GM18511 (cell line): Measurements from ENCODE around the gene LRP1.

Source experiments
- ATAC-seq: cut with Tn5 transposase; IDR thresholded peaks from one replicate; pipeline ENCODE4 v1.9.1; 2021; ENCODE audit warnings: mild to moderate bottlenecking, moderate library complexity; ENCODE audit not compliant: unreplicated experiment

LRP1 gene

DNA sequence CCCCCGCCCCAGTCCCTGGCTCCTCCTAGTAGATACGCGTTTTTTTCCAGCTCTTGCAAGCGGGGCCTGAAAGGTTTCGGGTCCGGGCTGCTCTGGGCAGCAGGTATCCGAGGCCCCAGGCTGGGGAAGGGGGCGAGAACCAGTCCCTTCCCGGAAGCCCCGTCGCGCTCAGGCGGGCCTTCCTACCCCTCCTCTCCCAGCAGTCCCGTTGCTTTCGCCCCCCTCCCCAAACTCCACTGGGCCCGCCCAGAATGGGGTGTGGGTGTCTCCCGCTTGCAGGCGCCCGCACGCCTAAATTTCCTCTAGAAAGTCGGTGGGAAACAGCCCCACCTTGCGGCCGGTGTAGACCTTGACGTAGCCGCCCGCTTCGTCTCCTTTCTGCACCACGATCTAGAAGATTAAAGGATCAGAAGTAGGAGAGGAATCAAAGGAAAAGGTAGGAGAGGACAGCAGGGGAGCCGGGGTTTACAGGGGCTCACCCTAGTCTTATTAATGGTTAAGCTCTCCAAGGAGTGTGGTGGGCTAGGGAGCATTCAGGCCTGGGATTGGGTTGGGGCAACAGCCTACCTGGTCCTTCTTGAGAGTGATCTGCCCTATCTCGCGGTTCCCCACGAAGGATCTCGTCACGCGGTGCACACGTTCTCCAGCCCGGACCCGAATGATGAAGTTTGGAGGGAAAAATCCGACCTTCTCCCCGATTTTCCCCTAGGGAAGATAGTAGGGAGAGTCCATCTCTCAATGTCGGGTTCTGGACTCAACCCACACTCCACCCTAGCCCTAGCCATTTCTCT lies 115.4 kb downstream of the LRP1 start:
- ATAC-seq = peak; percentile 27

DNA sequence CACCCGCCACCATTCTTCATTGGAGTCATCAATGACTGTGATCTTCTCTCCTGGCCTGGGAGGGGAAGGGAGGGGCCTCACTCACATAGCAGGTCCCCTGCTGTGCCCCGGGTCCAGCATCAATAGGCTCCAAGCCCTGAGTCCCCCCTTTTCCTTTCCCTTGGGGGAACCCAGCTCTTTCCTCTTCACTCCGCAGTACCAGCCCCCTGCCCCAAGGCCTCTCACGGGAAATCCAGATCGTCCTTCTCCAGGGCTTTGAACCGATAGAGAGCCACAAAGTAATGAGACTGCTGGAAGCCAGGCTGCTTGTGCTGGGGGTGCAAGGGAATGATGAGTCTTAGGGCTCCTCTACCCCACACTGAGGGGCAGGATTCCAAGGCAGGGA lies 116.0 kb downstream of the LRP1 start:
- no peak for ATAC-seq

GRCh38 chr12:57247041-57247440 lies 118.8 kb downstream of the LRP1 start:
- ATAC-seq = no peak

DNA sequence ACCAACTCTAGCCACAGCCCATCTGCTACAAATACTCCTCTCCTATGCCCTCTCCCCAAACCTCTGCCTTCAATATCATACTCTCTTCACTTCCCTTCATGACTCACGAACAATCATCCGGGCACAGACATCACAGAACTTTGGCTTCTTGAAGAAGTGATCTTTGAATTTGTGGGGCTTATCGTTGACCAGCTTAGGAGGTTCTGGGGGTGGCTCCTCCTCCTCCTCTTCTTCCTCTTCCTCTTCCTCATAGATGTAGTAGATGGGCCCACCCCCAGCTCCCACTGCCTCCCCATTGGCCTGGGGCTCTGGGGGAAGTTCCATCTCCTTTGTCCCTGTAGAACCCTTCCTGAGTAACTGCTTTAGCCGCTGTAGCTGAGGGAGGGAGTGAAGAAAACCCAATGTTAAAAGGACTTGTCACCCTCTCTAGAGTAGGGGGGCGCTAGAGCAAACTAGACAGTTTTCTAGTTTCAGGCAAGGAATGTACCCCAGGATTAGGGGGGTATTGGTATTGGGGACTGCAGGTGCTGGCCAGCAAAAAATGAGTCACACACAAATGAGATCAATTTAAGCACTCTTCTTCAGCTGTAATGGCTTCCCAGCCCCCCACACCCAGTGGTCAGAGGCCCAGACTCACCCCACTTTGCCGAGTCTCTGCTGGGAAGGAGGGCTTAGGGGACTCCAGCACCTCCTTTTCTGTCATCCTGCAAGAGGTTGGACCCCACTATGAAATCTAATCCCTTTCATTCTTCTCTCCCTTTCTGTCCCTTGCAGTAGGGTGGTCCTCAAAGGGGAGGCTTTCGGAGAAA lies 120.9 kb downstream of the LRP1 start:
- ATAC-seq = no peak

GRCh38 chr12:57250541-57250940 lies 122.3 kb downstream of the LRP1 start:
- no peak for ATAC-seq

- ATAC-seq = no peak
These were observed 122.7 kb downstream of the LRP1 start, which contains the start of gene STAC3 for GRCh38 chr12:57250956-57251355. STAC3 (minus strand) TSS chr12:57251187; CDS start chr12:57249636, 1,551 bp downstream.

DNA sequence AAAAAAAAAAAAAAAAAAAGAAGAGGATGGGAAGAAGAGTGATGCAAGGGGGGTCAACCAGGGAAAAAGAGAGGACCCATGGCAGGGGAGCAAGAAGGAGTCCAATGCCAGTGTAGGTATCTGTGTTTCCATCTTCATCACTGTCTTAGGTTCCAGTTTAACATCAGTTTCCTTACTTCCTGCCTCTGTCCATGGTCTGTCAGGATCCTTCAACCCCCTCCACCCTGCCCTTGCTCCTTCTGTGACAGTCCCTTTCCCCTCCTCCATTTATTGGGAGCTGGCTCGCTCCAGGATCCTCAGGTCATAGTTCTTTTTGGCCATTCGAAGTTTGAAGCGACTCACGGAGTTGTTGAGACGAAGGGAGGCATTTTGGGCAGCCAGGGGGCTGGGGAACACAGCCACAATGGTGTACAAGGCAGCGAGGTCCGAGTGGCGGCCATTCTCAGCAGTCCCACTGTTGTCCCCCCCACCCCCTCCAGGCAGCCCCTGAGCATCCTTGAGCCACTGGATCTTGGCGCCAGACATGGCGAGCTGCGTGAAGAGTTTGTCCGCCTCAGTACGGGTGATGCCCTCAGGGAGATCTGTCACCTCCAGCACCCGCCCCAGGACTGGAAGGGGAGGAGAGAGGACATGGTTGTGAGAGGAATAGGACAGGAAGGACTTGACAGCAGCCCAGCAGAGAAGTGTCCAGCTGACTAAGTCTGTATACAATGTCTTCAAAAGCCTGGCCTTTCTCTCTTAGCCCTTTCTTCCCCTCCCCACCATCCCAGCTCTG lies 126.4 kb downstream of the LRP1 start:
- ATAC-seq = no peak

DNA sequence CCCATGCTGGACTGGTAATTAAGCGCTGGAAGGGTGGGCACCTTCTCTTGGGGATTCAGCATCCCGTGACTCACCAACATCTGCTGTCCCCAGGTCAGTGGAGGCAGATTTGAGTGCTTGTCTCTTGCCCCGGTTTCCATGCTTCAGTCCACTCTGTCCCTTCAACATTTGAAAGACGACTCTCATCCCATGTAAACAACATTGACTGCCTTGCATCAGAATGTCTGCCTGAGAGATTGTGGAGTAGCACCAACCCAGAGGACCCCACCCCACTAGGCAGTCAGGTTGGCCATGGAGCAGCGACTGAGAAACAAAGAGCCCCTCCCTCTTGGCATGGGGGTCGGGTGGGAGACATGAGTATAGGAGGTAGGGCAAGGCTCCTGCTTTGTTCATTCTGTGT lies 127.6 kb downstream of the LRP1 start:
- ATAC-seq = no peak

- no peak for ATAC-seq
These were observed 131.0 kb downstream of the LRP1 start for GRCh38 chr12:57258977-57259970.

DNA sequence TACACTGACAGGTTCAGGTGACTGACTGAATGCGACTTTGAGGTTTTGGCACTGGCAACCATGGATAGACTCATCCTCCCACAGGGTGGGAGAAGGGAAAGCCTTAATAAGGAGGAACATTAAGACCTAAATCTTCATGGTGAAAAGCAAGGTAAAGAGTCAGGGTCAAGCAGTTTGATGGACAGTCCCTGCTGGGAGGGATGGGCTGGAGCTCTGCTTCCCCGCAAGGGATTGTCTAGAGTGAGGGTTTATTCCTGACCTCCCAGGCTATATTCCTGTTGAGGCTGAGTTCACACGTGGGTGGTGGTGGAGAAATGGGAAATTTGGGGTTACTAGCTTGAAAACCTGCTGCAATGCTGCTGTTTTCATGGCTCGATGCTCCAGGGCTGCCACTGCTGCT lies 132.1 kb downstream of the LRP1 start:
- no peak for ATAC-seq

- ATAC-seq = no peak
These were observed 133.2 kb downstream of the LRP1 start for GRCh38 chr12:57261428-57261865.

GRCh38 chr12:57262126-57262822 lies 134.0 kb downstream of the LRP1 start:
- ATAC-seq = no peak
